Spleen (tissue), 7 donors: ENCODE data around the gene MBOAT2.

ENCODE experiments used
- CTCF ChIP-seq, 11 experiments: fragments of 200-600 bp in 7 of 11; fragments of 450-650 bp in 4 of 11; sonication (generic) in 4 of 11; IDR thresholded peaks in 8 of 11; conservative IDR thresholded peaks in 3 of 11; 1 replicate in 7 of 11; 2 replicates in 4 of 11; pipeline versions ENCODE4 v1.4.0 to v1.8.0; 2016 to 2021; ENCODE audit warnings: antibody characterized with exemption in 11 of 11, inconsistent platforms in 4 of 11, mild to moderate bottlenecking in 1 of 11
- POLR2A ChIP-seq, 3 donors: fragments of 450-650 bp; IDR thresholded peaks; one replicate each; pipeline ENCODE4 v1.5.1; 2017; ENCODE audit warnings: antibody characterized with exemption in 3 of 3, mild to moderate bottlenecking in 1 of 3
- POLR2AphosphoS5 ChIP-seq, 3 donors: sonication (generic); formaldehyde crosslinking; IDR thresholded peaks; one replicate each; pipeline ENCODE4 v1.5.1; 2017; ENCODE audit warnings: antibody characterized with exemption in 3 of 3
- donor health status: DM: no; HTN: no; CAD: no; lungs with moderate emphysema.
- donor health status: DM: no; HTN: no; CAD: no.
- donor health status: DM: no; HTN: no; CAD: no.

DNA sequence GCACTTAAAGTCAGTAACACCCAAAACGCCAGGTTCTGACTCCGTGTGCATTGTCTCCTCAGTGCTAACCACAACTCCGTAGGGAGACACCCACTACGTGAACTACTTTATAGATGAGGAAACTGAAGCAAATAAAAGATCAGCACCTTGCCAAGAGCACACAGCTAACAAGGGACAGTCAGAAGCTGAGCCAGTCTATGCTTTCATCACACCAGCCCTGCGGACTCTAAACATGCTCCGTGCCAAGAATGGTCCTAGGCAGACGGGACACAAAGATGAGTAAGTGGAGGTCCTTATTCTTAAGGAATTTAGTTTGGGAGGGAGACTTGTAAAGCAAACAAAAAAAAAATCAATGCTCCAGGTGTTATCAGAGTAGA is 9.6 kb downstream of the MBOAT2 start:
- TF ChIP-seq CTCF (IDR thresholded peaks at IDR 0.05 in 8 of 11, conservative IDR thresholded peaks at IDR 0.05 in 3 of 11) (no peak), POLR2AphosphoS5 (IDR thresholded peaks at IDR 0.05) (no peak), POLR2A (IDR thresholded peaks at IDR 0.05) (no peak)
